Fibroblast of lung (primary cell): ENCODE measurements around the gene NUBPL. TPM values are rescaled to one million over a fixed set of nuclear protein-coding genes. Genes with fewer than 3 reads are reported as not detected.

Experiments used
- DNase-seq, 2 donors: peaks; one replicate each; pipeline versions ENCODE4 v3.0.0 to v3.0.0-alpha.2; 2010; ENCODE audit warnings: low read depth in 2 of 2
- H2AFZ ChIP-seq: 2 replicates; pipeline ENCODE4 v1.5.1; 2012; ENCODE audit warnings: low read length, control low read depth, inconsistent platforms
- H3K27ac ChIP-seq: 2 replicates; pipeline ENCODE4 v1.5.1; 2011; ENCODE audit warnings: low read length, control low read depth; ENCODE audit not compliant: insufficient read depth
- H3K27me3 ChIP-seq: 2 replicates; pipeline ENCODE4 v1.5.1; 2011; ENCODE audit warnings: mild to moderate bottlenecking, low read length; ENCODE audit not compliant: control insufficient read depth, insufficient read depth
- H3K36me3 ChIP-seq: 2 replicates; pipeline ENCODE4 v1.5.1; 2011; ENCODE audit warnings: low read length; ENCODE audit not compliant: control insufficient read depth, insufficient read depth
- H3K4me1 ChIP-seq: 2 replicates; pipeline ENCODE4 v1.5.1; 2011; ENCODE audit warnings: low read length; ENCODE audit not compliant: control insufficient read depth, insufficient read depth; ENCODE audit errors: extremely low read depth
- H3K4me2 ChIP-seq: 2 replicates; pipeline ENCODE4 v1.5.1; 2011; ENCODE audit warnings: low read length, control low read depth; ENCODE audit not compliant: insufficient read depth; ENCODE audit errors: extremely low read depth
- H3K4me3 ChIP-seq, 4 experiments: fragments of 200-600 bp in 1 of 4; sonication (generic) in 1 of 4; replicated peaks in 1 of 4; 2 replicates each; pipeline ENCODE4 v1.5.1; 2011 to 2016; ENCODE audit warnings: low read length in 4 of 4, low read depth in 3 of 4, mild to moderate bottlenecking in 3 of 4, control low read depth in 2 of 4, inconsistent platforms in 1 of 4, mixed read lengths in 1 of 4; ENCODE audit not compliant: insufficient read depth in 1 of 4; ENCODE audit errors: control extremely low read depth in 1 of 4
- H3K79me2 ChIP-seq: 2 replicates; pipeline ENCODE4 v1.5.1; 2012; ENCODE audit warnings: mild to moderate bottlenecking, low read length, inconsistent platforms; ENCODE audit not compliant: control insufficient read depth, insufficient read depth
- H3K9ac ChIP-seq: 2 replicates; pipeline ENCODE4 v1.5.1; 2011; ENCODE audit warnings: mild to moderate bottlenecking, low read length, control low read depth; ENCODE audit not compliant: insufficient read depth
- H3K9me3 ChIP-seq: 2 replicates; pipeline ENCODE4 v1.5.1; 2012; ENCODE audit warnings: low read depth, low read length; ENCODE audit not compliant: control insufficient read depth, insufficient read depth
- H4K20me1 ChIP-seq: 2 replicates; pipeline ENCODE4 v1.5.1; 2011; ENCODE audit warnings: low read length; ENCODE audit not compliant: control insufficient read depth, insufficient read depth; ENCODE audit errors: extremely low read depth
- EZH2 ChIP-seq: IDR thresholded peaks from 2 replicates; pipeline ENCODE4 v1.5.1; 2012; ENCODE audit warnings: low read length, control low read depth, mild to moderate bottlenecking; ENCODE audit errors: missing control alignments
- polyA plus RNA-seq, 2 donors: library from polyadenylated mRNA; depleted of rRNA in 1 of 2; stranded (reverse) in 1 of 2; unstranded in 1 of 2; fragments of >200 nt; gene quantifications; 2 replicates each; pipeline ENCODE4 v1.2.1, GENCODE V29; 2011 to 2012; ENCODE audit warnings: missing spikeins in 1 of 2
- total RNA-seq: library from RNA; depleted of rRNA; stranded (reverse); fragments of >200 nt; gene quantifications from 2 replicates; pipeline ENCODE4 v1.2.1, GENCODE V29; 2014
- TF ChIP-seq, protein P1 (sequence below), 2 donors: IDR thresholded peaks in 1 of 2; conservative IDR thresholded peaks in 1 of 2; 1 replicate in 1 of 2; 2 replicates in 1 of 2; pipeline ENCODE4 v1.5.1; 2011 to 2012; ENCODE audit warnings: low read length in 2 of 2, control low read depth in 1 of 2, inconsistent platforms in 1 of 2, low read depth in 1 of 2, mild to moderate bottlenecking in 1 of 2

Gene NUBPL
- total and polyA plus RNA-seq, 2 donors (not counting 1 experiment from before 2014, with no cell fraction given), result 9.0 to 10.7 TPM

DNA sequence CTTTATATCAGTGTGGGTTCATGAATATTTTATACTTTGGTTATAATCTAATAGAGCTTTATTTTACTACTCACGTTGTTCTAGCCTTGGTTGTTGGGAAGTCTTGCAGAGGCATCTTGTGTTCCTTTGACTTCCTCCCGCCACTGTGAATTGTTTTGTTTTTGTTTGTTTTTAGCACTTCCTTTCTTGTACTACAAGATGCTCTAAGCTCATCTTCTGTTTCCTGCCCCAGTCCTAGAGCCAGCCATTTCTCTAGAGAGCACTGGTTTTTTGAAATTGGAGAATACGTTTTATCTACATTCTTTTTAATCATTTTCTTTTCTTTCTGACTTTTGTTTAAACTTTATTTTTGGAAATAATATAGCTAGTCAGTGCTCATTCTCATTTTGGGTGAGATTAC, 15.9 kb upstream of the NUBPL start:
- Histone ChIP-seq H4K20me1 (no peaks in the 10 kb centered on the region), H3K4me3 (no peak overlapping the region), H3K9ac (no peak overlapping the region), H2AFZ (no peak overlapping the region), H3K36me3 (no peaks in the 10 kb centered on the region), H3K27ac (no peak overlapping the region), H3K27me3 (peaks cover 2% of the 10 kb centered on the region), H3K4me1 (no peaks in the 10 kb centered on the region), H3K4me2 (no peak overlapping the region), H3K79me2 (no peaks in the 10 kb centered on the region), H3K9me3 (no peaks in the 10 kb centered on the region)
- DNase-seq, result no peak
- TF ChIP-seq, protein P1, sequence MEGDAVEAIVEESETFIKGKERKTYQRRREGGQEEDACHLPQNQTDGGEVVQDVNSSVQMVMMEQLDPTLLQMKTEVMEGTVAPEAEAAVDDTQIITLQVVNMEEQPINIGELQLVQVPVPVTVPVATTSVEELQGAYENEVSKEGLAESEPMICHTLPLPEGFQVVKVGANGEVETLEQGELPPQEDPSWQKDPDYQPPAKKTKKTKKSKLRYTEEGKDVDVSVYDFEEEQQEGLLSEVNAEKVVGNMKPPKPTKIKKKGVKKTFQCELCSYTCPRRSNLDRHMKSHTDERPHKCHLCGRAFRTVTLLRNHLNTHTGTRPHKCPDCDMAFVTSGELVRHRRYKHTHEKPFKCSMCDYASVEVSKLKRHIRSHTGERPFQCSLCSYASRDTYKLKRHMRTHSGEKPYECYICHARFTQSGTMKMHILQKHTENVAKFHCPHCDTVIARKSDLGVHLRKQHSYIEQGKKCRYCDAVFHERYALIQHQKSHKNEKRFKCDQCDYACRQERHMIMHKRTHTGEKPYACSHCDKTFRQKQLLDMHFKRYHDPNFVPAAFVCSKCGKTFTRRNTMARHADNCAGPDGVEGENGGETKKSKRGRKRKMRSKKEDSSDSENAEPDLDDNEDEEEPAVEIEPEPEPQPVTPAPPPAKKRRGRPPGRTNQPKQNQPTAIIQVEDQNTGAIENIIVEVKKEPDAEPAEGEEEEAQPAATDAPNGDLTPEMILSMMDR (conservative IDR thresholded peaks at IDR 0.05 in 1 of 2, IDR thresholded peaks at IDR 0.05 in 1 of 2; ENCODE audit: low read depth in 1 of 2, low read length in 2 of 2), result no peak
- no peak for TF ChIP-seq EZH2

DNA sequence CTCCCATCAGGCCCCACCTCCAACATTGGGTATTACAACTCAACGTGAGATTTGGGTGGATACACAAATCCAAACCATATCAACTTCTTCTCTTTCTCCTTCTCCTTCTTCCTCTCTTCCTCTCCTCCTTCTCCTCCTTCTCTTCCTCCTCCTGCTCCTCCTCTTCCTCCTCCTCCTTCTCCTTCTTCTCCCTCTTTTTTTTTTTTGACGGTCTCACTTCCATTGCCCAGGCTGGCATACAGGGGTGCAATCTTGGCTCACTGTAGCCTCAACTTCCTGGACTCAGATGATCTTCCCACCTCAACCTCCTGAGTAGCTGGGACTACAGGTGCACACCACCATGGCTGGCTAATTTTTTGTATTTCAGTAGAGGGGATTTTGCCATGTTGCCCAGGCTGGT, 11.4 kb upstream of the NUBPL start:
- no peaks in the 10 kb centered on the region for H4K20me1 ChIP-seq
- no peak overlapping the region for H3K27ac ChIP-seq
- no peaks in the 10 kb centered on the region for H3K36me3 ChIP-seq
- no peak for DNase-seq
- H2AFZ ChIP-seq, result no peak overlapping the region
- H3K9me3 ChIP-seq, result no peaks in the 10 kb centered on the region
- no peak overlapping the region for H3K9ac ChIP-seq
- H3K4me3 ChIP-seq, result no peak overlapping the region
- H3K4me1 ChIP-seq, result no peaks in the 10 kb centered on the region
- no peak for TF ChIP-seq EZH2
- TF ChIP-seq, protein P1 (conservative IDR thresholded peaks at IDR 0.05 in 1 of 2, IDR thresholded peaks at IDR 0.05 in 1 of 2; ENCODE audit: low read depth in 1 of 2, low read length in 2 of 2), result no peak
- no peaks in the 10 kb centered on the region for H3K27me3 ChIP-seq
- H3K4me2 ChIP-seq, result no peak overlapping the region
- no peaks in the 10 kb centered on the region for H3K79me2 ChIP-seq

GRCh38 chr14:31550589-31550988, 10.6 kb upstream of the NUBPL start:
- Histone ChIP-seq H3K27me3 (no peaks in the 10 kb centered on the region), H3K36me3 (no peaks in the 10 kb centered on the region), H3K4me1 (no peaks in the 10 kb centered on the region), H3K4me2 (no peak overlapping the region), H3K79me2 (no peaks in the 10 kb centered on the region), H2AFZ (no peak overlapping the region), H4K20me1 (no peaks in the 10 kb centered on the region), H3K9me3 (no peaks in the 10 kb centered on the region), H3K27ac (no peak overlapping the region), H3K4me3 (no peak overlapping the region), H3K9ac (no peak overlapping the region)
- DNase-seq, result no peak
- no peak for TF ChIP-seq EZH2
- TF ChIP-seq, protein P1 (conservative IDR thresholded peaks at IDR 0.05 in 1 of 2, IDR thresholded peaks at IDR 0.05 in 1 of 2; ENCODE audit: low read depth in 1 of 2, low read length in 2 of 2), result no peak
